ENCODE data around the gene SARS1.
"Not testable (repeated sequence)": the region's sequence is repeated elsewhere in the genome, so short reads cannot be mapped to it uniquely, and the experiment has no call there.

Gene SARS1

DNA sequence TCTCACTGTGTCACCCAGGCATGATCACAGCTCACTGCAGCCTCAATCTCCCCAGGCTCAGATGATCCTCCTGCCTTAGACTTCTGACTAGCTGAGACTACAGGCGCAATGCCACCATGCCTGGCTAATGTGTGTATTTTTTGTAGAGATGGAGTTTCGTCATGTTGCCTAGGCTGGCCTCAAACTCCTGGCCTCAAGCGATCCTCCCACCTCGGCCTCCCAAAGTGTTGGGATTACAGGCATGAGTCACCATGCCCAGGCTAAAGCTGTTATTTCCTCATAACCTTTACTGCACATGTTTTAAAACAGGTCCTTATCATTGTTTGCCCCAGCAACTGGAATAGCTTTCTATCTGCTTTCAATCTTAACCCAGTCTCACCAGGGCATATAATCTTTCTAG, 2.9 kb downstream of the SARS1 start:
- TF ChIP-seq, protein P1, sequence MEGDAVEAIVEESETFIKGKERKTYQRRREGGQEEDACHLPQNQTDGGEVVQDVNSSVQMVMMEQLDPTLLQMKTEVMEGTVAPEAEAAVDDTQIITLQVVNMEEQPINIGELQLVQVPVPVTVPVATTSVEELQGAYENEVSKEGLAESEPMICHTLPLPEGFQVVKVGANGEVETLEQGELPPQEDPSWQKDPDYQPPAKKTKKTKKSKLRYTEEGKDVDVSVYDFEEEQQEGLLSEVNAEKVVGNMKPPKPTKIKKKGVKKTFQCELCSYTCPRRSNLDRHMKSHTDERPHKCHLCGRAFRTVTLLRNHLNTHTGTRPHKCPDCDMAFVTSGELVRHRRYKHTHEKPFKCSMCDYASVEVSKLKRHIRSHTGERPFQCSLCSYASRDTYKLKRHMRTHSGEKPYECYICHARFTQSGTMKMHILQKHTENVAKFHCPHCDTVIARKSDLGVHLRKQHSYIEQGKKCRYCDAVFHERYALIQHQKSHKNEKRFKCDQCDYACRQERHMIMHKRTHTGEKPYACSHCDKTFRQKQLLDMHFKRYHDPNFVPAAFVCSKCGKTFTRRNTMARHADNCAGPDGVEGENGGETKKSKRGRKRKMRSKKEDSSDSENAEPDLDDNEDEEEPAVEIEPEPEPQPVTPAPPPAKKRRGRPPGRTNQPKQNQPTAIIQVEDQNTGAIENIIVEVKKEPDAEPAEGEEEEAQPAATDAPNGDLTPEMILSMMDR (IDR thresholded peaks at IDR 0.05) = no peak
- Histone ChIP-seq H3K4me3 (ENCODE audit: low read depth, low read length) (no peak overlapping the region), H3K9ac (no peak overlapping the region), H3K4me1 (no peaks in the 10 kb centered on the region), H3K79me2 (peaks cover 37% of the 10 kb centered on the region), H3K9me3 (ENCODE audit: control insufficient read depth, low read length) (no peaks in the 10 kb centered on the region), H3K27ac (no peak overlapping the region), H3K36me3 (ENCODE audit: control insufficient read depth, insufficient read depth, low read length) (no peaks in the 10 kb centered on the region), H2AFZ (no peak overlapping the region), H3K4me2 (ENCODE audit: low read length) (no peak overlapping the region), H3K27me3 (ENCODE audit: control insufficient read depth, insufficient read depth, low read length) (no peaks in the 10 kb centered on the region)

DNA sequence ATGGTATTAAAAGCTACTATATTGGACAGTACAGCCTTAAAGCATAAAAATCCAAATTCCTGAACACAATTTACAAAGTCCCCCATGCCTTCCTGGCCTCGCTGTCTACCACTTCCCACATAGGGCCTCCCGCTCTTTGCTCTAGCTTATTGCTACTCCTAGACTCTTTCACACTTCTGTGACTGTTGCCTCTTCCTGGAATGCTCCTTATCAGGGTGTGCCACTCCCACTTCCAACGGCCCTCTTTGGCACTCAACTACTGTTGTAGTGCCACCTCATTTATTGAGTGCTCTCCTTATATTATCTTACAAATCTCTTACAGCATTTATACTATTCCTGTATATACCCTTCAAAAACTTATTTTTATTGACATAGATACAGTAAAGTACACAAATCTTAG, 4.8 kb downstream of the SARS1 start:
- Histone ChIP-seq H3K27ac (no peak overlapping the region), H3K9ac (no peak overlapping the region)

DNA sequence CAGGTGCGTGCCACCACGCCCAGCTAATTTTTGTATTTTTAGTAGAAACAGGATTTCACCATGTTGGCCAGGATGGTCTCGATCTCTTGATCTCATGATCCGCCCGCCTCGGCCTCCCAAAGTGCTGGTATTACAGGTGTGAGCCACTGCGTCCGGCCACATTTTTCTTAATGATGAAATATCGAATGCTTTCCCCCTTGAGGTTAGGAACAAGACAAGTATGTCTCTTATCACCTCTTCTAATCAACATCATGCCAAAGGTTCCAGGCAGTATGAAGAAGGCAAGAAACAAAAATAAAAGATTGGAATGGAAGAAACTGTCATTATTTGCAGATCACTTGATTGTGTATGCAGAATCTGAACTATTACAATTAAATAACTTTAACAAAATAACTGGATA, 7.5 kb downstream of the SARS1 start:
- not testable (repeated sequence) for H3K27ac ChIP-seq; H3K36me3 ChIP-seq (ENCODE audit: control insufficient read depth, insufficient read depth, low read length); H3K9ac ChIP-seq; H3K9me3 ChIP-seq (ENCODE audit: control insufficient read depth, low read length); H3K4me2 ChIP-seq (ENCODE audit: low read length); H3K27me3 ChIP-seq (ENCODE audit: control insufficient read depth, insufficient read depth, low read length); H2AFZ ChIP-seq; H3K4me1 ChIP-seq; H3K4me3 ChIP-seq (ENCODE audit: low read depth, low read length)
- H3K79me2 ChIP-seq = peaks cover 38% of the 10 kb centered on the region

More for the DNA sequence above, 4.8 kb downstream of the SARS1 start:
- Histone ChIP-seq H3K4me2 (ENCODE audit: low read length) (no peak overlapping the region), H2AFZ (no peak overlapping the region), H3K4me1 (no peaks in the 10 kb centered on the region), H3K9me3 (ENCODE audit: control insufficient read depth, low read length) (no peaks in the 10 kb centered on the region), H3K79me2 (peaks cover 43% of the 10 kb centered on the region), H3K36me3 (ENCODE audit: control insufficient read depth, insufficient read depth, low read length) (no peaks in the 10 kb centered on the region), H3K4me3 (ENCODE audit: low read depth, low read length) (no peak overlapping the region), H3K27me3 (ENCODE audit: control insufficient read depth, insufficient read depth, low read length) (no peaks in the 10 kb centered on the region)
- TF ChIP-seq, protein P1 (IDR thresholded peaks at IDR 0.05) = no peak

DNA sequence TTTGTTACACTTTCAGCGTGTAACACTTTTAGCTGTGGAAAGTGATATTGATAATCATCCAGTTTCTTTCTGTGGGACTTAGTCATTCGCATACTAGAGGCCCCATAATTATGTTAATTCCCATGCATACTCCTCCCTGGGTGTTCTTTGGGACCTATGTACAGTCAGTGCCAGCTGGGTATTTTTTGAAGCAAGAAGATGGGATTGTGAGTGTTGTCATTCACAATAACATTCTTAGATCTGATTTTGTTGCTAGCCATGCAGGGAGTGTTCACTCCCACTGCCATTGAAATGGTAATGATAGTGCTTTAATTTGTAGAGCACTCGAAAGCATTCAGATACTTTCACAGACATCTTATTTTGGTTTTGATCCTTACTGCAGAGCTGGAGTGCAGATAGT, 11.6 kb downstream of the SARS1 start:
- Histone ChIP-seq H3K4me2 (ENCODE audit: low read length) (no peak overlapping the region), H3K27ac (no peak overlapping the region), H2AFZ (no peak overlapping the region), H3K79me2 (peaks cover 19% of the 10 kb centered on the region), H3K4me3 (ENCODE audit: low read depth, low read length) (no peak overlapping the region), H3K4me1 (peaks cover 3% of the 10 kb centered on the region), H3K9me3 (ENCODE audit: control insufficient read depth, low read length) (no peaks in the 10 kb centered on the region), H3K27me3 (ENCODE audit: control insufficient read depth, insufficient read depth, low read length) (no peaks in the 10 kb centered on the region), H3K36me3 (ENCODE audit: control insufficient read depth, insufficient read depth, low read length) (no peaks in the 10 kb centered on the region), H3K9ac (no peak overlapping the region)
- TF ChIP-seq, protein P1 (IDR thresholded peaks at IDR 0.05) = no peak

DNA sequence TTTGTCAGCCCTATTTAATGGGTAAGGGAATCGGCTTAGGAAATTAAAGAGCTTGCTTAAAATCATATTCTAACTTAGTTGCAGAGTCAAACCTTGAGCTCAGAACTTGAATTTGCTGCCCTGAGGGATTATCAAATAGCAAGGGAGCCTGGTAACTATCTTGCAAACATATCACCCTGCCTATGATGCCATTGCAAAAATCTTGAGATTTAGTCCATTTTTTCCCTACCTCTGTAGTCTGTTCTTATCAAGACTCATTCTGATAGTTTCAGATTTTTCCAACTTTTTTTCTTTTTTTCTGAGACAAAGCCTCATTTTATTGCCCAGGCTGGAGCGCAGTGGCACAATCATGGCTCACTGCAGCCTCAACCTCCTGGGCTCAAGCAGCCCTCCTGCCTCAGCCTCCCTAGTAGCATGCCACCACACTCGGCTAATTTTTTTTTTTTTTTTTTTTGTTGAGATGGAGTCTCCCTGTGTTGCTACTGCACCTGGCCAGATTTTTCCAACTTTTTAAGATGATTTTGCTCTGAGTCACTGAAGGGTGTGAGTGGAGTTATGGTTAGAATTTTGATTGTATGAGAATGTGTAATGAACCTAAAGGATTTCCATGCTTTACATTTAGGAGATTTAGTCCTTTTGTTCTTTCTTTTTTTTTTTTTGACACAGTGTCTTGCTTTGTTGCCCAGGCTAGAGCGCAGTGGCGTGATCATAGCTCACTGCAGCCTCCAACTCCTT, 12.2 kb downstream of the SARS1 start:
- Histone ChIP-seq H3K79me2 (peaks cover 18% of the 10 kb centered on the region), H3K36me3 (ENCODE audit: control insufficient read depth, insufficient read depth, low read length) (no peaks in the 10 kb centered on the region), H3K27ac (no peak overlapping the region), H3K9ac (no peak overlapping the region), H3K4me1 (peaks cover 3% of the 10 kb centered on the region), H2AFZ (no peak overlapping the region), H3K4me2 (ENCODE audit: low read length) (no peak overlapping the region), H3K4me3 (ENCODE audit: low read depth, low read length) (no peak overlapping the region), H3K9me3 (ENCODE audit: control insufficient read depth, low read length) (no peaks in the 10 kb centered on the region), H3K27me3 (ENCODE audit: control insufficient read depth, insufficient read depth, low read length) (no peaks in the 10 kb centered on the region)
- TF ChIP-seq, protein P1 (IDR thresholded peaks at IDR 0.05) = no peak
